Measurements from ENCODE around the gene PGA4.
"Not testable (repeated sequence)": the region's sequence is repeated elsewhere in the genome, so short reads cannot be mapped to it uniquely, and the experiment has no call there.

DNA sequence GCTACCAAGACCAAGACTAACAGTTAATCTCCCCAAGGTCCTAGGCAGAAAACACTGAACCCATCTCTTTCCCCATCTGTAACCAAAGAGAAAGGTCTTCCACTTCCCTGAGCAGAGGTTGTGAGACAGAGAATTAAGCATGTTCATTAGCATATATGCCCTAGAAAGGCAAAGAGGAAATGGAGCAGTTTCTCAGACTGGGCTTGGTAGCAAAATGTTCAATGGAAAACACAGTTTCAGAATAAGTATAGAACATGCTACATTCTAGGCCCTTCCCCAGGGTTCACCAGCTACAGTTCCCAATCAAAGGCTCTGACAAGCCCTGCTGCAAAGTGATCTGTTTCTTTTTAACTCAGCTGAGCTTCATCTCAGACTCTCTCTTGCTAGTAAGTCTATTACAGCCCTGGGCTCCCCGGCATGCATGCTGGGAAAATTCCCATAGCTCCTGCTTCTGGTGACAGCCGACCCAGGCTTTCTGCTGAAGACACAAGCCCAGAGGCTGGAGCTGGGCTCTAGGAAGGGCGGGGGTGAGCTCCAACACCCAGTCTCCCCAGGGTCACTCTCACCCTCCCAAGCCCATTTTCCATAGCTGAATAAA, 10.5 kb downstream of the PGA4 start:
- TF ChIP-seq, protein P1, sequence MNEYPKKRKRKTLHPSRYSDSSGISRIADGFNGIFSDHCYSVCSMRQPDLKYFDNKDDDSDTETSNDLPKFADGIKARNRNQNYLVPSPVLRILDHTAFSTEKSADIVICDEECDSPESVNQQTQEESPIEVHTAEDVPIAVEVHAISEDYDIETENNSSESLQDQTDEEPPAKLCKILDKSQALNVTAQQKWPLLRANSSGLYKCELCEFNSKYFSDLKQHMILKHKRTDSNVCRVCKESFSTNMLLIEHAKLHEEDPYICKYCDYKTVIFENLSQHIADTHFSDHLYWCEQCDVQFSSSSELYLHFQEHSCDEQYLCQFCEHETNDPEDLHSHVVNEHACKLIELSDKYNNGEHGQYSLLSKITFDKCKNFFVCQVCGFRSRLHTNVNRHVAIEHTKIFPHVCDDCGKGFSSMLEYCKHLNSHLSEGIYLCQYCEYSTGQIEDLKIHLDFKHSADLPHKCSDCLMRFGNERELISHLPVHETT (tag by site-specific recombination; IDR thresholded peaks at IDR 0.05), result not testable (repeated sequence)
- TF ChIP-seq, protein P2, sequence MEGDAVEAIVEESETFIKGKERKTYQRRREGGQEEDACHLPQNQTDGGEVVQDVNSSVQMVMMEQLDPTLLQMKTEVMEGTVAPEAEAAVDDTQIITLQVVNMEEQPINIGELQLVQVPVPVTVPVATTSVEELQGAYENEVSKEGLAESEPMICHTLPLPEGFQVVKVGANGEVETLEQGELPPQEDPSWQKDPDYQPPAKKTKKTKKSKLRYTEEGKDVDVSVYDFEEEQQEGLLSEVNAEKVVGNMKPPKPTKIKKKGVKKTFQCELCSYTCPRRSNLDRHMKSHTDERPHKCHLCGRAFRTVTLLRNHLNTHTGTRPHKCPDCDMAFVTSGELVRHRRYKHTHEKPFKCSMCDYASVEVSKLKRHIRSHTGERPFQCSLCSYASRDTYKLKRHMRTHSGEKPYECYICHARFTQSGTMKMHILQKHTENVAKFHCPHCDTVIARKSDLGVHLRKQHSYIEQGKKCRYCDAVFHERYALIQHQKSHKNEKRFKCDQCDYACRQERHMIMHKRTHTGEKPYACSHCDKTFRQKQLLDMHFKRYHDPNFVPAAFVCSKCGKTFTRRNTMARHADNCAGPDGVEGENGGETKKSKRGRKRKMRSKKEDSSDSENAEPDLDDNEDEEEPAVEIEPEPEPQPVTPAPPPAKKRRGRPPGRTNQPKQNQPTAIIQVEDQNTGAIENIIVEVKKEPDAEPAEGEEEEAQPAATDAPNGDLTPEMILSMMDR (tag by site-specific recombination; IDR thresholded peaks at IDR 0.05), result not testable (repeated sequence)
- TF ChIP-seq ZNF843 (tag by site-specific recombination; IDR thresholded peaks at IDR 0.05); ZBTB8A (tag by site-specific recombination; IDR thresholded peaks at IDR 0.05); HOXD13 (CRISPR knock-in tag; IDR thresholded peaks at IDR 0.05; ENCODE audit: borderline replicate concordance): not testable (repeated sequence)
- TF ChIP-seq, protein P3, sequence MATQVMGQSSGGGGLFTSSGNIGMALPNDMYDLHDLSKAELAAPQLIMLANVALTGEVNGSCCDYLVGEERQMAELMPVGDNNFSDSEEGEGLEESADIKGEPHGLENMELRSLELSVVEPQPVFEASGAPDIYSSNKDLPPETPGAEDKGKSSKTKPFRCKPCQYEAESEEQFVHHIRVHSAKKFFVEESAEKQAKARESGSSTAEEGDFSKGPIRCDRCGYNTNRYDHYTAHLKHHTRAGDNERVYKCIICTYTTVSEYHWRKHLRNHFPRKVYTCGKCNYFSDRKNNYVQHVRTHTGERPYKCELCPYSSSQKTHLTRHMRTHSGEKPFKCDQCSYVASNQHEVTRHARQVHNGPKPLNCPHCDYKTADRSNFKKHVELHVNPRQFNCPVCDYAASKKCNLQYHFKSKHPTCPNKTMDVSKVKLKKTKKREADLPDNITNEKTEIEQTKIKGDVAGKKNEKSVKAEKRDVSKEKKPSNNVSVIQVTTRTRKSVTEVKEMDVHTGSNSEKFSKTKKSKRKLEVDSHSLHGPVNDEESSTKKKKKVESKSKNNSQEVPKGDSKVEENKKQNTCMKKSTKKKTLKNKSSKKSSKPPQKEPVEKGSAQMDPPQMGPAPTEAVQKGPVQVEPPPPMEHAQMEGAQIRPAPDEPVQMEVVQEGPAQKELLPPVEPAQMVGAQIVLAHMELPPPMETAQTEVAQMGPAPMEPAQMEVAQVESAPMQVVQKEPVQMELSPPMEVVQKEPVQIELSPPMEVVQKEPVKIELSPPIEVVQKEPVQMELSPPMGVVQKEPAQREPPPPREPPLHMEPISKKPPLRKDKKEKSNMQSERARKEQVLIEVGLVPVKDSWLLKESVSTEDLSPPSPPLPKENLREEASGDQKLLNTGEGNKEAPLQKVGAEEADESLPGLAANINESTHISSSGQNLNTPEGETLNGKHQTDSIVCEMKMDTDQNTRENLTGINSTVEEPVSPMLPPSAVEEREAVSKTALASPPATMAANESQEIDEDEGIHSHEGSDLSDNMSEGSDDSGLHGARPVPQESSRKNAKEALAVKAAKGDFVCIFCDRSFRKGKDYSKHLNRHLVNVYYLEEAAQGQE (tag by site-specific recombination; IDR thresholded peaks at IDR 0.05), result not testable (repeated sequence)
